Retinal pigment epithelial cell (primary cell): ENCODE measurements around the gene SMARCD1.

ENCODE experiments used
- DNase-seq: peaks from one replicate; pipeline ENCODE4 v3.0.0-alpha.2; 2010; ENCODE audit warnings: low read depth
- H3K4me3 ChIP-seq: 2 replicates; pipeline ENCODE4 v1.5.1; 2011; ENCODE audit warnings: mild to moderate bottlenecking, low read length, control low read depth, moderate library complexity
- CTCF ChIP-seq: conservative IDR thresholded peaks from 2 replicates; pipeline ENCODE4 v1.5.1; 2011; ENCODE audit warnings: low read depth, low read length, control low read depth, inconsistent platforms

Gene SMARCD1

GRCh38 chr12:50119387-50119786 is 34.2 kb downstream of the SMARCD1 start:
- no peak overlapping the region for H3K4me3 ChIP-seq
- TF ChIP-seq CTCF: no peak
- no peak for DNase-seq

- no peak for TF ChIP-seq CTCF
- peak; percentile 45 for DNase-seq
- H3K4me3 ChIP-seq: no peak overlapping the region
These were observed 35.4 kb downstream of the SMARCD1 start for GRCh38 chr12:50120521-50120920.

GRCh38 chr12:50120953-50121352 is 35.8 kb downstream of the SMARCD1 start:
- TF ChIP-seq CTCF: no peak
- DNase-seq: no peak
- H3K4me3 ChIP-seq: no peak overlapping the region

GRCh38 chr12:50121641-50122040 is 36.5 kb downstream of the SMARCD1 start:
- H3K4me3 ChIP-seq: no peak overlapping the region
- DNase-seq: no peak
- TF ChIP-seq CTCF: no peak

- H3K4me3 ChIP-seq: no peak overlapping the region
- no peak for TF ChIP-seq CTCF
- DNase-seq: no peak
These were observed 38.1 kb downstream of the SMARCD1 start for GRCh38 chr12:50123203-50123602.

- no peak for DNase-seq
- no peak for TF ChIP-seq CTCF
- no peak overlapping the region for H3K4me3 ChIP-seq
These were observed 42.4 kb downstream of the SMARCD1 start for GRCh38 chr12:50127546-50127945.

- no peak for TF ChIP-seq CTCF
- no peak for DNase-seq
- H3K4me3 ChIP-seq: no peak overlapping the region
These were observed 44.1 kb downstream of the SMARCD1 start for GRCh38 chr12:50129290-50129689.
